DOHH2 (cell line): ENCODE results near the gene TBC1D4.
"Not testable (repeated sequence)": the region's sequence is repeated elsewhere in the genome, so short reads cannot be mapped to it uniquely, and the experiment has no call there.

Source experiments
- H3F3A ChIP-seq: fragments of 200-600 bp; sonication (generic), shearing (Covaris generic); 2 replicates; pipeline ENCODE4 v1.6.0; 2016; ENCODE audit warnings: antibody characterized with exemption, mild to moderate bottlenecking; ENCODE audit not compliant: control insufficient read depth, insufficient read depth
- H3K27ac ChIP-seq: fragments of 200-600 bp; sonication (generic); 2 replicates; pipeline ENCODE4 v1.5.1; 2014; ENCODE audit warnings: low read depth, mild to moderate bottlenecking, low read length, moderate library complexity
- H3K27me3 ChIP-seq: fragments of 200-600 bp; sonication (generic); 2 replicates; pipeline ENCODE4 v1.6.1; 2014; ENCODE audit warnings: mild to moderate bottlenecking, low read length, mixed read lengths; ENCODE audit not compliant: control insufficient read depth
- H3K36me3 ChIP-seq: fragments of 200-600 bp; sonication (generic); 2 replicates; pipeline ENCODE4 v1.6.1; 2014; ENCODE audit warnings: mild to moderate bottlenecking, low read length, moderate library complexity, mixed read lengths; ENCODE audit not compliant: control insufficient read depth
- H3K4me1 ChIP-seq: fragments of 200-600 bp; sonication (generic); 2 replicates; pipeline ENCODE4 v1.6.1; 2014; ENCODE audit warnings: mild to moderate bottlenecking, low read length, mixed read lengths; ENCODE audit not compliant: control insufficient read depth
- H3K4me2 ChIP-seq: fragments of 200-600 bp; sonication (generic); 2 replicates; pipeline ENCODE4 v1.6.0; 2014; ENCODE audit warnings: mild to moderate bottlenecking, low read length, moderate library complexity
- H3K4me3 ChIP-seq: fragments of 200-600 bp; sonication (generic); 2 replicates; pipeline ENCODE4 v1.5.1; 2014; ENCODE audit warnings: mild to moderate bottlenecking, low read length, mixed read lengths
- H3K79me2 ChIP-seq: fragments of 200-600 bp; sonication (generic); 2 replicates; pipeline ENCODE4 v1.6.1; 2014; ENCODE audit warnings: mild to moderate bottlenecking, low read length, mixed read lengths; ENCODE audit not compliant: control insufficient read depth
- H3K9me2 ChIP-seq: fragments of 200-600 bp; sonication (generic); replicated peaks from 2 replicates; pipeline ENCODE4 v1.6.1; 2014; ENCODE audit warnings: mild to moderate bottlenecking, low read length, mixed read lengths; ENCODE audit not compliant: control insufficient read depth
- H3K9me3 ChIP-seq: fragments of 200-600 bp; sonication (generic); 2 replicates; pipeline ENCODE4 v1.6.1; 2014; ENCODE audit warnings: antibody characterized with exemption, low read length, mixed read lengths; ENCODE audit not compliant: control insufficient read depth, insufficient read depth
- H4K20me1 ChIP-seq: fragments of 200-600 bp; sonication (generic); 2 replicates; pipeline ENCODE4 v1.6.0; 2014; ENCODE audit warnings: low read depth, mild to moderate bottlenecking, antibody characterized with exemption, low read length, moderate library complexity; ENCODE audit not compliant: control insufficient read depth, insufficient read depth
- CTCF ChIP-seq: fragments of 200-600 bp; sonication (generic); IDR thresholded peaks from one replicate; pipeline ENCODE4 v1.5.1; 2014; ENCODE audit warnings: antibody characterized with exemption, mild to moderate bottlenecking, low read depth, low read length; ENCODE audit not compliant: poor library complexity, severe bottlenecking
- EZH2phosphoT487 ChIP-seq: fragments of 200-600 bp; sonication (generic); IDR thresholded peaks from 2 replicates; pipeline ENCODE4 v1.6.1; 2017; ENCODE audit warnings: borderline replicate concordance, mild to moderate bottlenecking, antibody characterized with exemption, low read length, moderate library complexity, mixed read lengths

TBC1D4 gene

GRCh38 chr13:75309981-75310580 is 171.9 kb downstream of the TBC1D4 start:
- Histone ChIP-seq H3K27me3 (no peaks in the 10 kb centered on the region), H3F3A (peaks cover 5% of the 10 kb centered on the region; the same call in 1 of the 2 replicates), H3K36me3 (peaks cover 86% of the 10 kb centered on the region), H3K9me3 (no peaks in the 10 kb centered on the region), H3K79me2 (no peaks in the 10 kb centered on the region), H3K4me2 (no peak overlapping the region), H3K4me3 (no peak overlapping the region), H4K20me1 (no peaks in the 10 kb centered on the region), H3K9me2 (no peaks in the 10 kb centered on the region), H3K27ac (no peak overlapping the region), H3K4me1 (peaks cover 5% of the 10 kb centered on the region; the same call in 1 of the 2 replicates)
- TF ChIP-seq EZH2phosphoT487, result no peak
- no peak for TF ChIP-seq CTCF

DNA sequence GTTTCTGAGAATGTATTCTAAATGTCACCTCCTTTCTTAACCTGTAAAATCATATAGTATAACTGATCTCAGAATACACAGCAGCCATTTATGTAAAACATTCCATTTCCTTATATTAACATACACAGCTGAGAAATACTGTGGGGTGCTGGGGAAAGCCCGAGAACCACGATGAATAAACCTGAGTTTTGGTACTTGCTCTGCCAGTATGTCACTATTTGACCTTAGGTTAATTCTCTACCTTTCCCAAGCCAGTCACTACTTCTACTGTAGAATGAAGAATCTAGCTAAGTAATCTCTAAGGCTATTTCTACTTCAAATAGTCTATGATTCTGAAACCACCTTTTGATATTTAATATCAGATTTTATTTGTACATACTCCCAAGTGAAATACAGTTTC is 173.7 kb downstream of the TBC1D4 start:
- Histone ChIP-seq H3K4me1 (peaks cover 5% of the 10 kb centered on the region; the same call in 1 of the 2 replicates), H3K27ac (no peak overlapping the region), H3F3A (peaks cover 5% of the 10 kb centered on the region; the same call in 1 of the 2 replicates), H3K9me3 (no peaks in the 10 kb centered on the region), H3K27me3 (no peaks in the 10 kb centered on the region), H4K20me1 (no peaks in the 10 kb centered on the region), H3K4me2 (no peak overlapping the region), H3K79me2 (no peaks in the 10 kb centered on the region), H3K9me2 (no peaks in the 10 kb centered on the region), H3K4me3 (no peak overlapping the region), H3K36me3 (peaks cover 94% of the 10 kb centered on the region)
- no peak for TF ChIP-seq EZH2phosphoT487

- Histone ChIP-seq H3K4me2 (no peak overlapping the region), H3K9me3 (no peaks in the 10 kb centered on the region), H3K9me2 (no peaks in the 10 kb centered on the region), H3K27ac (no peak overlapping the region), H3K79me2 (no peaks in the 10 kb centered on the region), H4K20me1 (no peaks in the 10 kb centered on the region), H3F3A (peaks cover 5% of the 10 kb centered on the region; the same call in 1 of the 2 replicates), H3K4me1 (peaks cover 5% of the 10 kb centered on the region; the same call in 1 of the 2 replicates), H3K27me3 (no peaks in the 10 kb centered on the region), H3K4me3 (no peak overlapping the region), H3K36me3 (peaks cover 93% of the 10 kb centered on the region)
- TF ChIP-seq EZH2phosphoT487 (no peak), CTCF (no peak)
Observed at GRCh38 chr13:75307370-75307949, 174.5 kb downstream of the TBC1D4 start.

DNA sequence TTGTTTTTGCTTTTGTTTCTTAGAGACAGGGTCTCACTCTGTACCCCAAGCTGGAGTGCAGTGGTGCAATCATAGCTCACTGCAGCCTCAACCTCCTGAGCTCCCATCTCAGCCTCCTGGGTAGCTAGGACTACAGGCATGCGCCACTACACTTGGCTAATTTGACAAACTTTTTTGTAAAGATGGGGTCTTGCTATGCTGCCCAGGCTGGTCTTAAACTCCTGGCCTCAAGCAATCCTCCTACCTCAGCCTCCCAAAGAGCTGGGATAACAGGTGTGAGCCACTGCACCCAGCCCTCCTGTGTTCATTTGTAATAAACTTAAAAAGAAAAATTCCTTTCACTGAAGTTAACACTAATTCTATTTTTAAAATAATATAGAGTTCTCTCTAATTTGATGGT is 175.0 kb downstream of the TBC1D4 start:
- H3K27ac ChIP-seq, H3K4me1 ChIP-seq, H3K4me2 ChIP-seq, H3K27me3 ChIP-seq, H3F3A ChIP-seq, H3K79me2 ChIP-seq, H3K9me3 ChIP-seq, H4K20me1 ChIP-seq, H3K9me2 ChIP-seq, H3K4me3 ChIP-seq: not testable (repeated sequence)
- peaks cover 93% of the 10 kb centered on the region for H3K36me3 ChIP-seq
